ENCODE results near the gene ST3GAL5.

ST3GAL5 gene

GRCh38 chr2:85806358-85807118 is 82.3 kb downstream of the ST3GAL5 start:
- no peak for DNase-seq

DNA sequence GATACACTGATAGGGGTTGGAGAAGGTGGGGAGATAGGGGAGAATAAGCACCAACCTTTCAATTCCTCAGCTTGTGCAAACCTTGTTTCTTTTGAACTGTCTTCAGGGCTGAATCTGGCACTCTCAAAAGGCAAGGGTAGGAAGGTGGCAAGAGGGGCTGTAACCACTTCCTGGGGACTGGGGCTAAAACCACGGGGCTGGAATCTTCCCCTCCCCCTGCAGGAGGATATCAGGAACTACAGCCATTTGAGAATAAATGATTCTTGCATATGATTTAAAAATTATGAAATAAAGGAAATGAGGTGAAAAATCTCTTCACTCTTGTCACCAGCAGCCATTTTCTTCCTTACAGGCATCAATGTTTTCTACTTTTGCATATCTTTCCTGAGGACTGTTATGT is 84.2 kb downstream of the ST3GAL5 start:
- DNase-seq: no peak

DNA sequence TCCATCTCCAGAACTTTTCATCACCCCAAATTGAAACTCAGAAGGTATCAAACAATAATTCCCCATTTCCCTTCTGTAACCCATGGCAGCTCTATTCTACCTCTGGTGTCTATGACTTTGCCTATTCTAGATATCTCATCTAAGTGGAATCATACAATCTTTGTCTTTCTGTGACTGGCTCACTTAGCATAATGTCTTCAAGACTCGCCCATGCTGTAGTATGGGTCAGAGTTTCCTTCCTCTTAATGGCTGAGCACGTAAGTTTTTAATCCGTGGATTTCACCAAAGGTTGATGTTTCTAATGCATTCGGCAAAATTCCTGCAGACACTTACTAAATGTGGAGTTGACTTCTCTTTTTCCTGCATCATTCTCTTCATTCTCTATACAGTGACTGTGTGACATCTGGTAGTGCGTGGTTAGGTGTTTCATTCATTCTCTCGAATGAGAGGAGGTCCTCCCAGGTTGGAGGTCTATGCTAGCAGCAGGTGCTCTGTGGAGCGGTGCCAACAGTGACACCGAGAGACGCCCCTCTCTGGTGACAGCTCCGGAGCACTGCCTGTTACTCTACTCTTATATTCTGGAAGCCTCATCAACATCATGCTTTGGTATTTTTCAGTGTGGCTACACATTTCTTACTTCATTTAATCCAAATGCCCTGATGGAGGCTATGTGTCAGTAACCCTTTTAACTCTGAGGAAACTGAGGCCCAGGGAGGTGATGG is 84.9 kb downstream of the ST3GAL5 start:
- DNase-seq: no peak

DNA sequence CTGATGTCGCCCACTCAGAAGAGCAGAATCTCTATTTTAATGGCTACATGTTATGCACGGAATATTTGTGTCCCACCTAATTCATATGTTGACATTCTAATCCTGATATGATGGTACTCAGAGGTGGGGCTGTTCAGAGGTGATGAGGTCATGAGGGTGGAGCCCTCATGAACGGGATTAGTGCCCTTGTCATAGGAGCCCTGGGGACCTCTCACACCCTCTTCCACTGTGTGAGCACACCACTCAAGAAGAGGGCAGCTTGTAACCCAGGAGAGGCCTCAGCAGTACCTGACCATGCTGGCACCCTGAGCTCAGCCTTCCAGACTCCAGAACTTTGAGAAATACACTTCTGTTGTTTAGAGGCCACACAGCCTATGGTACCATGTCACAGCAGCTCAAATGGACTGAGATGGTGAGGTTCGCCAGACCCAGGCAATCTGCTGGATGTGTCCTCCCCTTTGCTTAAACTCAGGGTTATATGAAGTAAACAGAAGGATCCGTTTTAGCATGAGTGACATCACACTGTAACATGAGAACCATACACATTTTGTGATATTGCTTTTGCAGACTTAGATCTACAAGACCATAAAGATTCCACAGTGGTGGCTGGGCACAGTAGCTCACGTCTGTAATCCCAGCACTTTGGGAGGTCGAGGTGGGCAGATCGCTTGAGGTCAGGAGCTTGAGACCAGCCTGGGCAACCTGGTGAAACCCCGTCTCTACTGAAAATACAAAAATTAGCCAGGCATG is 86.3 kb downstream of the ST3GAL5 start:
- DNase-seq: no peak

GRCh38 chr2:85801871-85802270 is 86.9 kb downstream of the ST3GAL5 start:
- no peak for DNase-seq

DNA sequence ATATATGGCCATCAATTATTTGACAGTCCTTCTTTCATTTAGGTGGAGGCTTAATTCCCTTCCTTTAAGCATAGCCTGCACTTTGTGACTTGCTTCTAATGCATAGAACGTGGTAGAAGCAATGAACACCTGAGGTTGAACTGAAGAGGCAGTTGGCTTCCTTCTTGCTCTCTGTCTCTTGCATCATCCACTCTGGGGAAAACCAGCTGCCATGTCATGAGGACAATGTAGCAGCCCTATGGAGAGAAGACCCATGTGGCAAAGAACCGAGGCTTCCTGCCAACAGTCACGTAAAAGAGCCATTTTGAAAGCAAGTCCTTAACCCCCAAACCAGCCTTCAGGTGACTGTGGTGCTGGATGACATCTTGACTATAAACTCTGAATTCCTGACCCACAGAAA is 88.2 kb downstream of the ST3GAL5 start:
- DNase-seq: no peak

- DNase-seq: peak in 1 of 14 donors; percentile 12
Observed at GRCh38 chr2:85799215-85799956, 89.4 kb downstream of the ST3GAL5 start.

DNA sequence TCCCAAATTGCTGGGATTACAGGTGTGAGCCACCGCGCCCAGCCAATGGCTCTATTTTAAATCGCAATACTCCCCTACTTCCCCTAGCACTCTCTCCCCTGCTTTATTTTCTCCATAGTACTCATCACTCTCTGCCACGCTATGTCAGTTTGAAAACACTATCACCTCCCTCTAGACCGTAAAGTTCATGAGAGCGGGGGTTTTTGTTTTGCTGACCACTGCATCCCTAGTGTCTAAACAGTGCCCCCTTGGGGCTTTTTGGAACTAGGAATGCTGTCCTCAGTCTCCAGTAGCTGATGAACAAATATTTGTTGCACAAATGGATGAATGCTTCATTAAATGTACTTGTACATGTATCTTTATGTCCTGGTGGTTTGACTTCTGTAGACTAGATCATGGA is 90.9 kb downstream of the ST3GAL5 start:
- DNase-seq: peak in 2 of 14 donors; percentile 13 to 23

GRCh38 chr2:85797263-85797660 is 91.5 kb downstream of the ST3GAL5 start:
- no peak for DNase-seq

GRCh38 chr2:85796341-85797262 is 92.2 kb downstream of the ST3GAL5 start:
- peak in 12 of 14 donors; percentile 22 to 81 (median 66) for DNase-seq

GRCh38 chr2:85796046-85796340 is 92.8 kb downstream of the ST3GAL5 start:
- peak in 1 of 14 donors; percentile 53 for DNase-seq

DNA sequence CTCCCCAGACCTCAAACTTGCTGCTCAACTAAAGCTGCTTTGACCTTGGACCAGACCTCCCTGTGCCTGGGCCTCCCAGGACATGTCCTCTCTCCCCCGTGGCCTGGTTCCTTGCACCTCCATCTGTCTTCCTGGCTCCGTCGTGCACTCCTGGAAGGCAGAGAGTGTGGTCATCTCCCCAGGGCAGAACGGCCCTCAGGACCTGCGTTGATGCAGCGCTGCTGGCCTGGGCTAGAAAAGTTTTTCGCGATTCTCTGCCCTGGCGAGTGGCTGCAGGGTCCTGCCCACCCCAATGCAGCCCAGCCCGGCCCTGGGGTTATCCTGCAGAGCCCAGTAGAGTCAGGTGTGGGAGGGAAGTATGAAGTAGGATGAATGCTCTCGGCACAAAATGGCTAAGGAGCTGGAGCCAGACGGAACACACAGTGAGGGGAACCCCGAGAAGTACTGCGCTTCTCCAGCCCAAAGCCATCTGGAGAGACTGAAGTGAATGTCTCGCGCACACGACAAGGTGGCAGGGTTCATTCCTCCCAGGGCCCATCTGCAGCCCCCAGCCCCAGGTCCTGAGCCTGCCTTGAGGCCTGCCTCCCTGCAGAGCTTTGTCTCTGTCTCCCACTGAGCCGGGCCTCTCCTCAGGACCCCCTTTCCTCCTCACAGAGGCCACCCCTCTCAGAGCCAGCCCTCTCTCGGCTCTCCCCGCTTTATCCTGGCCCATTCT is 93.3 kb downstream of the ST3GAL5 start:
- peak in 1 of 14 donors; percentile 58 for DNase-seq

- DNase-seq: peak in 9 of 14 donors; percentile 18 to 84 (median 60)
Observed at GRCh38 chr2:85794491-85795121, 94.2 kb downstream of the ST3GAL5 start.

DNA sequence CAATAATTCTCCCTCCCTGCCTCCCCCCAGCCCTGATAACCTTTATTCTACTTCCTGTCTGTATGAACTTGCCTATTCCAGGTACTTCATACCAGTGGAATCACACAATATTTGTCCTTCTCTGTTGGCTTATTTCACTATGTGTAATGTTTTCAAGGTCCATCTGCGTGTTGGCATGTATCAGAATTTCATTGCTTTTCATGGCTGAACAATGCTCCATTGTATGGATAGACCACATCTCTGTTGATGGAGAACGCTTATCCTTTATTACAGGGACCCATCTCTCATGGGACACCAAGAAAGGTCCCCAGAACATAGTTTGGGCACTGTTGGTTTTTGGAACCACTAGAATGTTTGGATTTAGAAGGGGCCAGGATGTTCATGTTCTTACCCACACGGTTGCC is 94.8 kb downstream of the ST3GAL5 start:
- DNase-seq: peak in 1 of 14 donors; percentile 84

DNA sequence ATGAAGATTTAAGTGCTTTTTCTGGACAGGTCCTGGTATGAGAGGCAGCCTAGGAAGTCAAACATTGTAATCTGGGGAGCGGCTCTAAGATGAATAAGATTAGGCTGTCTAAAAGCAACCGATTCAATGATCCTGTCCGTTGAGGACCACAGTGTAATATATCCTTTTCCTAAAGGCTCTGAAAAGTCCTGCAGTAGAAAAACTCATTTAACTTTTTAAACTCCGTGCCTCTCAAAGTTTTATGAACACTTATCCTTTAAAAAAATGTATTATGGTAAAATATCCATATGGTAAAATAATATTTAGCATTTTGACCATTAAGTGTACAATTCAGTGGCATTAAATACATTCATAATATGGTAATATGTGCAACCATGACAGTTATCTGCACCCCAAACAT is 95.2 kb downstream of the ST3GAL5 start:
- DNase-seq: no peak

DNA sequence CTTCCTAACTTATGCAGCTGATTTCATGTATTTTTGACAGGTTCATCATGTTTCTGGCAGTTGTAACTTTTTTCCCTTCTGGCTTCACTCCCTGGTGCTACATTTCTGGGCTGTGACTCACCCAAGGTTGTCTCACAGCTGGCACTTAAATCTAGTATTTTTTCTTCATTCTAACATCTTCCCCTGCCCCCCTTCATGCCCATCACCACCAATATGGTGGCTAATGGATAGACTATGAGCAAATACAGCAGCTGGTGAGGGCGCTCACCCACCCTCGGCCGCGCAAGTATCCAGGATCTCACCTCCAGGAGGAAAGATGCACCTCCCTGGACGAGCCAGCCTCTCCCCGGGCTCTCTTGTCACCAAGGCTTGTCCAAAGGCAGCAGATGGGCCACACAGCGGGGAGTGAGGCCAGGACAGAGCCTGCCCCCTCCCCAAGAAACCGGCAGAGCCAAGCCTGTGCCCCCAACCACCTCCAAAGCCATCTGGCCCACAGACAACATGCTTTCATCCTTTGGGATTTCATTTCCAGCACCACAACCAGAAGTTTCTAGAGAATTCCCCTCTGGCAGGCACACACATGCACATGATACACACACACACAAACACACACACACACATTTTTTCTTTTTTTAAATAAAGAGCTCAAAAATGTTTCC is 95.9 kb downstream of the ST3GAL5 start:
- DNase-seq: peak in 1 of 14 donors; percentile 43

DNA sequence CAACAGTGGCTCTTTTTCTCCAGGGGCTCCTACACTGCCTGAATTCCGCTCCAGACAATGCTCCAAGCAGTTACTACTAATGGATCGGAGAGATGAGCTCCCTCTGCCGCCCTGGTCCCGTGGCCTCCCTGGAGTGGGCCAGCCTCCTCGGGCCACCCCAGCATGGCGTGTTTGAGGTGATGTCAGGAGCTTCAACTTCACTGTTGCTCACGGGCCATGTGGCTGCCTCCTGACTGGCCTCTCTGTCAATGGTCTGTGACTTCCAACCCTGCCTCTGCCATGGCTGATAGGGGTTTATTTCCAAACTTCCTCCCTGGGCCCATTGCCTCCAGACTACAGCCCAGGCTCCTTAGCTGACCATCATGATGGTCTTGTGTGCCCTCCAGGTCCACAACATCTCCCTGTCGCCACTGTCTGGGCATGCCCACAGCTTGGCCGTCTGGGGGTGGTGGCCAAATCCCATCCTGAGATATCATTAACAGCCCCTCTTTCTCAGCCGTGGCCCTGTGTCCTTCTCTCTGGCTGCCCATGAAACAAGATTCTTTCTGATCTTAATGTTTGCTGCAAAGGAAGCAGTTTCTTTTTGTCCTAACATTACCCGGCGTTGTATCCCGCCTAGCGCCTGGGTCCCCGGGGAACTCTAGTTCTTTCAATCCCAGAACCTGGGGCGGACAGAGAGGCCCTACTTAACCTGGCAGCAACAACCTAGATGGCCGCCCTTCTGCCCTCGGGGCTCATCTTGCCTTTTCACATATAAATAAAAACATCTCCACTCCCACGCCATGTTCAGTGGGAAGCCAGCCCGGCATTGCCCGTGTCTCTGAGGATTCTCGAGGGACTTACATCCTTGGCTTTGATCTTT is 96.9 kb downstream of the ST3GAL5 start:
- no peak for DNase-seq

DNA sequence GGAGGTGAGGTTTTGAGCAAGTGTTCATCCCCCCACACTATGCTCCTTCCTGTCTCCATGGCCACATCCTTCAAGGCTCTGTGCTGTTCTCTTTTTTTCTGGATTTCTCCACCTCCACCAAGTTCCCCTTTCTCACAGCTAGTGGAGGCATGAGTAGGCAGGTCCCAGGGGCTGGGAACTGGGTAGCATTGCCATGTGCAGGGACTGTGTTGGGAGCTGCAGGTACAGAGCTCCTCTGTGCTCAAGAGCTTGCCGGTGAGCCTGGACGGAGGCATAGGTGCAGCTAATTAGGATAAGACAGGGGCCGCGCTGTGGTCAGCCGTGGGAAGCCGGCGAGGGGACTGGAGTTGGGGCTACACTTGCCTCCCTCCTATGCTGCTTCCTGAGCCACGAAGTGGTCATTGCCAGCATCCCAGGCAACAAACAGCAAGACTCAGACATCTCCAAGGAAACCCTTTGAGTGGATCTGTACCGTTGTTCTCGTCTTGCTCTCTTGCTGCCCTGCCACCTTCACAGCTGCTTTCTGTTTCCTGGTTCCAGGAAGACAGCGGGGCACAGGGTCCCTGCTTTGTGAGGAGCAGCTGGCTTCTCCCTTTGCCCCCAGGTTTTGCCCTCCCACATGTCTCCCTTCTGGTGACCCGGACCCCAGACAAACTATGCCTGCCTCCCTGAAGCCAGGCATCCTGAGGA is 98.1 kb downstream of the ST3GAL5 start:
- peak in 1 of 14 donors; percentile 22 for DNase-seq
